ENCODE measurements around the gene KIF11.
"Not testable (repeated sequence)": the region's sequence is repeated elsewhere in the genome, so short reads cannot be mapped to it uniquely, and the experiment has no call there.

The KIF11 gene

DNA sequence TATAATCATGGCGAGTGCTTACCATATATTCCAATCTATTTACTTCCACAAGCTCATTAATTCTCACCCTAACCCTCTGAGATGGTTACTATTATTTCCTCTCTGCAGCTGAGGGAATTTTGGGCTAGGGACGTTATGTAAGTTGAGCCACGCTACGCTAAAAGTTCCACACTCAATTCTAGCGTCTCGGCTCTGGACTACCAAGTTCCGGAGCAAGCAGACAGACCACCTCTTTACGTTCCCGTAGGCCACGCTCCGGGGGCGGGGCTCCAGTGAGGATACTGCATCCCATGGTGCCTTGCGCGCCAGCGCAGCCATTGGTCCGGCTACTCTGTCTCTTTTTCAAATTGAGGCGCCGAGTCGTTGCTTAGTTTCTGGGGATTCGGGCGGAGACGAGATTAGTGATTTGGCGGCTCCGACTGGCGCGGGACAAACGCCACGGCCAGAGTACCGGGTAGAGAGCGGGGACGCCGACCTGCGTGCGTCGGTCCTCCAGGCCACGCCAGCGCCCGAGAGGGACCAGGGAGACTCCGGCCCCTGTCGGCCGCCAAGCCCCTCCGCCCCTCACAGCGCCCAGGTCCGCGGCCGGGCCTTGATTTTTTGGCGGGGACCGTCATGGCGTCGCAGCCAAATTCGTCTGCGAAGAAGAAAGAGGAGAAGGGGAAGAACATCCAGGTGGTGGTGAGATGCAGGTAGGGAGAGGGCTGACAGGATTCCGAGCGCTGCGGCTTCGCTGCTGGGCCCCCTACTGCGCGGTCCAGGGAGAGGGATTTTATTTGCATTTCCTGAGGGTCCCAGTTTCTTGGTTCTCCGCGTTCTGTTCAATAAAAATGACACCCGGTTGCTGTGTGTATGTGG, at the start of gene KIF11:
Gene KIF11 (plus strand): TSS at position 370 of the 858 bp plus-strand sequence. CDS start 246 bp downstream, at position 616.
- DNase-seq = peak; percentile 94

- no peak for DNase-seq
Measured at GRCh38 chr10:92544296-92544695, 48.6 kb upstream of the KIF11 start.

DNA sequence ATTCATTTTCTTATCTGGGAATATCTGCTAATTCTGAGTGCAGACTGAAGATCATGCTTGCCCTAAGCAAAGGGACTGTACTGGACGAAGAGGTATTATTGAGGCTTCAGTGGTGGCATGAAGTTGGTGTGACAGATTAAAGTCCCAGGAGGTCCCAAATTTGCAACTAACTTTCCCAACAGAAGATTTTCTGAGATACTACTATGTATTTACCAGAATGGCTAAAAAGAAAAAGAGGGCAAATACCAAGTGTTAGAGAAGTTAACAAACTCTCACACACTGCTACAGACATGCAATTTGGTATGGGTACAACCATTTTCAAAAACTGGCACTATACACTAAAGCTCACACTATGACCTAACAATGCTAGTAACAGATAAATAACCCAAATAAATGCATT, 47.4 kb upstream of the KIF11 start:
- DNase-seq = no peak

GRCh38 chr10:92547676-92548075, 45.3 kb upstream of the KIF11 start:
- no peak for DNase-seq

- DNase-seq = no peak
Measured at GRCh38 chr10:92550924-92551323, 42.0 kb upstream of the KIF11 start.

- DNase-seq = no peak
Measured at GRCh38 chr10:92552310-92552709, 40.6 kb upstream of the KIF11 start.

- no peak for DNase-seq
Measured at GRCh38 chr10:92553959-92554358, 39.0 kb upstream of the KIF11 start.

- DNase-seq = no peak
Measured at GRCh38 chr10:92559046-92559445, 33.9 kb upstream of the KIF11 start.

- no peak for DNase-seq
Measured at GRCh38 chr10:92562424-92562823, 30.5 kb upstream of the KIF11 start.

- no peak for DNase-seq
Measured at GRCh38 chr10:92567952-92568600, 24.9 kb upstream of the KIF11 start.

DNA sequence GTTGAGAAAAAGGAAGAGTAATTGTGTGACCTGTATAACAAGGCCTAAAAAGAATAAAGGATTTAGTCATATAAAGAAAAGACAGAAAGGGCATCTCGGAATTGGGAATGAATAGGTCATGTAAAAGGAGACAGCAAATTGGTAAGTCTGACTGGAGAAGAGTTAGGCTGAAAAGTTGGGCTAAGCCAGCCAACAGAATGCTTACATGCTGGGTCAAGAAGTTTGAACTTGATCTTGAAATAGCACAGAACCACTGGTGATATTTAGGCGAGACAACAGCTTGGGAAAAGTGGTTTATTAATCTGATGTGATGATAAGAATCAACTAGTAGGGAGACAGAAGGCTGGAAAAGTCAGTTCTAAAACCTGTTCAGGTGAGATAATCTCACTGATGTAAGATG, 23.9 kb upstream of the KIF11 start:
- DNase-seq = no peak

GRCh38 chr10:92569663-92570062, 23.3 kb upstream of the KIF11 start:
- DNase-seq = not testable (repeated sequence)

DNA sequence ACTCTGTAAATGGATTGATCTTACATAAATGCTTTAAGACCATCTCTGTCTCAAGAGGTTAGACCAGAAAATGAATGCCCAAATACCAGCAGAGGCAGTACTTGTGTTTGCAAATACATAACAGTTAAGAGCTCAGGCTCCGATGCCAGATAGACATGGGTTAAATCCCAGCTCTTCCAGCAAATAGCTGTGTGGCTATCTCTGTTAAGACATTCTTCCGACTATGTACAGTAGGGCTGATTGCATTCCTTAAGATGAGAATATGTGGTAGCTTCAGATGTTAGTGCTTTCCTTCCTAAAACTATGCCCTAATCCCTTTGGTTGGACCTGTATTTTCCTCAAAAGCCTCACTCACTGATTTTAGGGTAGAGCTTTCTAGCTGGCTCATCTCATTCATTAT, 21.3 kb upstream of the KIF11 start:
- DNase-seq = no peak

- DNase-seq = no peak
Measured at GRCh38 chr10:92572362-92573090, 20.4 kb upstream of the KIF11 start.

GRCh38 chr10:92573091-92573797, 19.7 kb upstream of the KIF11 start:
- DNase-seq = peak; percentile 53

DNA sequence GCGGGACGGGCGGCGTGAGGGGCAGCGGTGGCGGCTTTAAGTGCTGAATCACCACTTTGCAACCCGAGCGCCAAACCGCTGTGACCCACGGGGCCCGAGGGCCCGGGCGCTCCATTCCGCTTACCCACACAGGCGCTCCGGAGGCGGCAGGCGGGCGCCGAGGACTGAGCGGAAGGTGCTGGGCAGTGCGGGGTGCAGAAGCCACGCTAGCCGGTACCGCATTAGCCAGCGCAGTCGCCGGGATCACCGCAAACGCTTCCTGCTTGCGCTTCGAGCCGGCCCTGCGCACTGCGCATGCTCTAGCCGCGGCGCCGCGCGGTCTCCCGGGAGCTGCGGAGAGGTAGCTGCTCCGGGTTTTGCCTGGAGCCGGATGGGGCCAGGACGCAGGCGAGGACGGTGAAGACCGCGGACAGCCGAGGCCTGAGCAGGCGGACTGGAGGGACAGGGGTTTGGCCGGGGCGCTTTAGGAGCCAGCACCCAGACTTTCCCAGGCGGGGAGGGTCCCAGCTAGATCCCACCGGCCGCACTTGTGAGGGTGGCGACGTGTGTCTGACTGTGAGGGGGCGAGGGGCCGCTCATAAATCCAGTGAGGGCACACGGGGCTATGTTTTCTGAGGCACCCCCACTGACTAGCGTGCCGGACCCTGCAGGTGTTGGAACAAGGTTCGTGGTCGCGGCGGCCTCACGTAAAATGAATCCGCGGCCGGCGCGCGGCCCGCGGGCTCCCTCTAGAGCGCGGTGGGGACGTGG, 19.0 kb upstream of the KIF11 start, which contains the start of gene IDE:
Gene IDE (minus strand): TSS at position 296 of the 750 bp plus-strand sequence. CDS start 74 bp downstream, at position 222.
- DNase-seq = peak; percentile 94

DNA sequence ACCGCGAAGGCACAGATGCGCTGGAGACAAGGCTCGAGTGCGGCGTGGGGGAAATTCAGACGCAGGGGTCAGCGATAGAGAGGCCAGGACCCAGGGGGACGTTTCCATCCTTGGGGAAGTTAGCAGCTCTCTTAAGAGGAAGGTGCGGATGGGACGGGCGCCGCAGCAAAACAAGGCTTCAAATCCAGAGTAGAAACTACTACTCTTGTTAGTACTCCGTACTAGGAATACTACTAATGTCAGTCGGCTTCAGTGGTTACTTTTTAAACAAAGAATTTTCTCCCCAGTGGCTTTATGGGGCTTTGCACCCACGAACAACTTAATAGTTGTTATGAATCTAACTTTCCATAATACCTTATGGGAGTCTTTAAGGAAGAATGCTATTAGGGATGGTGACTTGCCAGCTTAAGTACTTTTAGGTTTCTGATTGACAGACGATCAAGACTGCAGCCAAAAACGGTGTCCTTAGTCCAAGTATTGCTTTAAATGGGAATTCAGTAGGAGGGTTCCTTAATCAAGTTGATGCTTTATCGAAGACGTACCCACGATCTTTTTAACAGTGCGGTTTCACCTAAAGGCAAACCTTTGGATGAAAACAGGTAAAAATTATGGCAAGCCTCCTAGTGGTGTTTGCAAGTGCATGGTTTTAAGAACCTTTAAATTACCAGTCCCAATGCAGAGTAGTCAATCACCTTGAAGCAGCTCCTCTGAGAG, 18.2 kb upstream of the KIF11 start:
- no peak for DNase-seq

GRCh38 chr10:92575961-92576360, 17.0 kb upstream of the KIF11 start:
- no peak for DNase-seq

GRCh38 chr10:92582347-92582746, 10.6 kb upstream of the KIF11 start:
- DNase-seq = not testable (repeated sequence)

DNA sequence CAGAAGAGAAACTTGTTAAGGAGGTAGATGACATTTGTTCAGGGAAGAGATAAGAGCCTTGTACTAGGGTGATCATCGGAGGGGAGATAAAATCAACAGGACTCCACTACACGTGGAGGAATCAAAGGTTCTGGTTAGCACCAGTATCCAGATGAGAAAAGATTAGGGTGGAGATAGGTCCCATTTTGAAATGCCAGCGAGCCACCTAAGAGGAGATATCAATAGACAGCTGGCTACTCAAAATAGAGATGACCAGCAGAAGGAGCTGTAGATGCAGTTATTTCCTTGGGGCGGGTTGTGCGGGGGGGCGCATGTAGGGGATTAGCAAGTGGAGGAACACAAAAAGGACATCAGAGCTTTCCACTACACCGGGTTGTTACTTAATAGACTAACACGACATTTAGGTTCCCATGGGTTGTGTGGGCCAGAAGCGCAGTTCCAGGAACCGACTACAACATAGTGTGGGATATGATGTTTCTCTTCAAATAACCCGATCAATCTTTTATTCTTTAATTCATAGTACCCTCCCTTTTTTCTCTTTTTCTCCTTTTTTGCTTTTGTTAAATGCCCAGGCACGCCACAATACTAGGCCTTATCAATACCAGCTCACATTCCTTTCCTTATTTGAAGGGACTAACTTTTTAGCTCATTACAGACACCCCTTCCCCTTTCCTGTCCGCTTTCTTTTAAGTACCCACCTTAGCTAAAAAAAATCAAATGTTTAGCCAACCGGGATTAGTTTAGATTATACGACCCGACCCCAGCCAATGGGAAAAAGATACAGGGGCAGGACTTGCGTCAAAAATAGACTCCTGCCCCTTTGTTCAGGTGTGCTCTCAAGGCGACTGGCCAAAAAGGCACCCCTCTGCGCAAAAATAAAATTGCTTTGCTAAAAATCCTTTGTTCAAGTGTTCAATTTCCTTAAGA, 2.0 kb upstream of the KIF11 start:
- peak; percentile 27 for DNase-seq

All from T1000 (cell line).